MV-4-11 (cell line): ENCODE data around the gene NIN.
A peak's percentile ranks its signal among the peaks of the same experiment; 100 is the strongest.
"Not testable (repeated sequence)": the region's sequence is repeated elsewhere in the genome, so short reads cannot be mapped to it uniquely, and the experiment has no call there.

Experiments used
- DNase-seq: peaks from one replicate; lab custom pipeline; 2025; lab: John Stamatoyannopoulos, UW

The NIN gene

GRCh38 chr14:50717811-50718210 is 113.2 kb downstream of the NIN start:
- no peak for DNase-seq

DNA sequence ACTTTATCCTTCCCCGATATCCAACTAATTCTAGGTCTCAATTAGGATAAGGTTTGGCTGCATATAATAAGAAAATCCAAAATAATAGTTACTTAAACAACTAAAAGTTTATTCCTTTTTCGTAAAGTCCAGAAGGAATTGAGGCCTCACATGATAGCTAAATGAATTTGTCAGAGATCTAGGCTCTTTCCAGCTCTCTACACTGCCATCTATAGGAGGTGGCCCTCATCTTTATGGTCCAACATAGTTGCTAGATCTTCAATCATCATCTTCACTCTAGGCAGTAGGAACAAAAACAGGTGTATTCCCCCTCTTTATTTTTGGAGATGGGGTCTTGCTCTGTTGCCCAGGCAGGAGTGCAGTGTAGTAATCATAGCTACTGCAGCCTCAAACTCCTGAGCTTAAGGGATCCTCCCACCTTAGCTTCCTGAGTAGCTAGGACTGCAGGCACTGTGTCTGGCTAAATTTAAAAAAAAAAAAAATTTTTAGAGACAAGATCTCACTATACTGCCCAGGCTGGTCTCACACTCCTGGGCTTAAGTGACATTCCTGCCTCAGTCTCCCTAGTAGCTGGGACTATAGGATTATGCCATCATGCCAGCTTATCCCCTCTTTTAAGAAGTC is 116.4 kb downstream of the NIN start:
- peak; percentile 60 for DNase-seq

DNA sequence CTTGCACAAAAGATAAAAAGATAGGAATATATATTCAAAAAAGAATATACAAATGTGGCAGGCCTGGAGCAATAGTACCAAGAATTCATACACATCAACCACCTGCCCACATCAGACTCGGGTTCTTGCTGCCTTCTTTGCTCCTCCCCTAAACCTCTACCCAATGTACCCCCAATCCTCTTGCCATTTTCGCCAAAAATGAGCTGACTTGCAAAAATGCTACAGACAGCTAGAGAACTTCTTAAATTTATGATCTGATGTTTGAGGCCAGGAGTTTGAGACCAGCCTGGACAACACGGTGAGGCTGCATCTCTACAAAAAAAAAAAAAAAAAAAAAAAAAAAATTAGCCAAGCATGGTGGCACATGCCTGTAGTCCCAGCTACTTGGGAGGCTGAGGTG is 119.9 kb downstream of the NIN start:
- no peak for DNase-seq

DNA sequence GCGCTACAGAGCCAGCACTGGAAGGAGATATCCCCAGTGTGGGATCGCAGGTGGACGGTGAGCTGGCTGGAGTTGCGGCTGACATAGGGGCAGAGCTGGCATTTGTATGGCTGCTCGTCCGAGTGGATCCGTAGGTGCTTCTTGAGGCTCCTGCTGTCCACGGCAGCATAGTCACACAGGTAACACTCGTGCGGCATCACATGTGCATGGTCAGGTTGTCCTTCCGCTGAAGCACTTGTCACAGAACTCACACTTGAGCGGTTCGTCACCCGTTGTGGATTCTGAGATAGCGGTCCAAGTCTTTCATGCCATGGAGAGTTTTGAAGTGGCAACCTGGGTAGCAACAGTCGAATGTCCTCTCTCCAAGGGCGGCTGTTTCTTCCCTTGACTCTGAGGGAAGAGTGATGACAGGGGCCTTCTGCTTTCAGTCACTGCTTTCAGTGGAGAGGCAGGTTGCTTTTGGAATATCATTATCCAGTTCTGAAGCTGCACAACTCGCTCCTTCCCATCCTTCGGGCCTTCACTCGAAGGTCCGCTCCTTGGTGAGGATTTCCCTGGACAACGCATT is 125.9 kb downstream of the NIN start:
- no peak for DNase-seq

GRCh38 chr14:50704454-50705010 is 126.4 kb downstream of the NIN start:
- no peak for DNase-seq

DNA sequence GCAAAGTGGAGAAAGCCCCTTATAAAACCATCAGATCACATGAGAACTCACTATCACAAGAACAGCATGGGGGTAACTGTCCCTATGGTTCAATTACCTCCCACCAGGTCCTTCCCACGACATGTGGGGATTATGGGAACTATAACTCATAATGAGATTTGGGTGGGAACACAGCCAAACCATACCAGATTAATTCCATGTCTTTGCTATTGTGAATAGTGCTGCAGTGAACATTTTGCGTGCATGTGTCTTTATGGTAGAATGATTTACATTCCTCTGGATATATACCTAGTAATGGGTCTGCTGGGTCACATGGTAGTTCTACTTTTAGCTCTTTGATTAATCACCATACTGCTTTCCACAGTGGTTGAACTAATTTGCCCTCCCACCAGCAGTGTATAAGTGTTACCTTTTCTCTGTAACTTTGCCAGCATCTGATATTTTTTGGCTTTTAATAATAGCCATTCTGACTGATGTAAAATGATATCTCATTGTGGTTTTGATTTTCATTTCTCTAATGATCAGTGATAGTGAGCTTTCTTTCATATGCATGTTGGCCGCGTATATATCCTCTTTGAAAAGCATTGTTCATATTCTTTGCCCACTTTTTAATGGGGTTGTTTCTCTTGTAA is 133.2 kb downstream of the NIN start:
- DNase-seq: no peak

DNA sequence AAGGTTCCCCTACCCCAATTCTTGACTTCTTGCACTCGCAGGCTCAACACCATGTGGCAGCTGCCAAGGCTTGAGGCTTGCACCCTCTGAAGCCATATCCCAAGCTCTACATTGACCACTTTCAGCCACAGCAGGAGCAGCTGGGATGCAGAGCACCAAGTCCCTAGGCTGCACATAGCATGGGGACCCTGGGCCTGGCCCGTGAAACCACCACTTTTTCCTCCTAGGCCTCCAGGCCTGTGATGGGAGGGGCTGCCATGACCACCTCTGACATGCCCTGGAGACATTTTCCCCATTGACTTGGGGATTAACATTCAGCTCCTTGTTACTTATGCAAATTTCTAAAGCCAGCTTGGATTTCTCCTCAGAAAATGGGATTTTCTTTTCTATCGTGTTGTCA is 136.7 kb downstream of the NIN start:
- not testable (repeated sequence) for DNase-seq

DNA sequence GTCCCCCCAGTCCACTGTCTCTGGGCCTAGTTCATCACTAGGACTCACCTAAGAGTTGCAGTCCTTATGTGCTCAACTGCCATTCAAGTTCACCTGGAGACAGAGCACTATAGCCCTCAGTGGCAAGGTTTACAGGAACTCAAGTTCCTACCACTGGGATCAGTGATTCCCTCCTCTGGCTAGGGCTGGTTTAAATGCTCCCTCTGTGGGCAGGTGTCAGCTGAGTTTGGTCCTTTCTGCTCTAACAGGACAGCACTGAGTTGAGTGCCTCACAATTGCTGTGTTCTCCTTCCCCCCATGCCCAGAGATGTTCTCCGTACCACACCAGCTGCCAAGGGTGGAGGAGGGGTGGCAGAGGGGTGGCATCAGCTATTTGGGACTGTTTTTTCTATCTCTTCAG is 142.1 kb downstream of the NIN start:
- DNase-seq: no peak

DNA sequence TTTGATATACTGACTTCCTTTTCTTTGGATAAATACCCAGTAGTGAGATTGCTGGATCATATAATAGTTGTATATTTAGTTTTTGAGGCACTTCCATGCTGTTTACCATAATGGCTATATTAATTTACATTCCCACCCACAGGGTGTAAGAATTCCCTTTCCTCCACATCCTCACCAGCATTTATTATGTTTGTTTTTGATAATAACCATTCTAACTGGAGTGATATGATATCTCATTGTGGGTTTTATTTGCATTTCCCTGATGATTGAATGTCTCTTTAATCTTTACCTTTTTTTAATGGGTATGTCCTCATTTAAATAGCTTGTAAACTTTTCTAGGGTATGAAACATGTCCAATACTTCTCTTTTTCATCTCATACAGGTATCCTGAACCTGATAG is 151.3 kb downstream of the NIN start:
- no peak for DNase-seq

GRCh38 chr14:50678163-50678562 is 152.8 kb downstream of the NIN start:
- DNase-seq: no peak

DNA sequence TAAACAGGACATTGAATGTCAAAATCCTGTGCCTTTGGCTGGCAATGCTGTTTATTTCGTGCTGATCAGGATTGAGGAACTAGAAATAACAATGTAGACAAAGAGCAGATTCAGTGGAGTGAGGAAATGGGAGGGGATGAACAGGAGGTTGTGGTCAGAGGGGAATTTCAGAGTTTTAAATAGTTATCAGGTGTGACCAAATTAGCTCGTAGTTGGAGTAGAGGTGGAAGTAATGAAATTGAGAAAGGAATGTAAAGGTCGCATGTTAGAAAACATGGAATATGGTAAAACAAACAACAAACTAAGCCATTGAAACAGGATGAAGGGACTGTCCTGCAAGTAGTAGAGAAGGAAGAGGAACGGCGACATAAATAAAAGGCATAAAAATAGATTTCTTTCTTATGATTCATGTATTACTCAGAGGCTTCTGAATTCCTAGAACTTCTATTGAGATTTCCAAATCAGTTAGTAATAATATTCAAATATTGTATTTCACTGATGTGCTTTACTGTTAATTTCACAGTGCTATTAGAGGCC is 153.4 kb downstream of the NIN start:
- peak; percentile 87 for DNase-seq

DNA sequence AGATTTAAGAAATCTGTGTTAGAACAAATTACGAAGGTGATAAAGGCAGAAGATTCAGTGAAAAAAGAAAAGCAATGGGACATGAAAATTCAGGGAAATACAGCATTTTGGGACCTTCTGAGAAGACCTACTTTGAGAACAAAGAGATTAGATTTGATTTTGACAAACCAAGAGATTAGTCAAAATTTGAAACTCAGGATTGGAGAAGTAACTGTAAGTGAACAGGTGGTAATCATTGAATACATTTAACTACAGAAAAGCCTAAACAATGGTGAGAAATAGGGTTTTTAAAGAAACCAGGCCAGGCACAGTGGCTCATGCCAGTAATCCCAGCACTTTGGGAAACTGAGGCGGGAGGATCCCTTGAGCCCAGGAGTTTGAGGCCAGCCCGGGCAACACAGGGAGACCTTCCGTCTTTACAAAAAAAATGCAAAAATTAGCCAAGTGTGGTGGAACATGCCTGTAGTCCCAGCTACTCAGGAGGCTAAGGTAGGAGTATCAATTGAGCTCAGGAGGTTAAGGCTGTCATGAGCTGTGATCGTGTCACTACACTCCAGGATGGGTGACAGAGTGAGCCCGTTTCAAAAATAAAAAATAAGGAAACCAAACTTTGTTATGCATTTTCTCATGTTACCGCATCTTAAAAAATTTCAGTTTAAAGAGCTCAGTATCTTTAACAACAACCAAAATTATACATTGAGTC is 154.0 kb downstream of the NIN start:
- no peak for DNase-seq

DNA sequence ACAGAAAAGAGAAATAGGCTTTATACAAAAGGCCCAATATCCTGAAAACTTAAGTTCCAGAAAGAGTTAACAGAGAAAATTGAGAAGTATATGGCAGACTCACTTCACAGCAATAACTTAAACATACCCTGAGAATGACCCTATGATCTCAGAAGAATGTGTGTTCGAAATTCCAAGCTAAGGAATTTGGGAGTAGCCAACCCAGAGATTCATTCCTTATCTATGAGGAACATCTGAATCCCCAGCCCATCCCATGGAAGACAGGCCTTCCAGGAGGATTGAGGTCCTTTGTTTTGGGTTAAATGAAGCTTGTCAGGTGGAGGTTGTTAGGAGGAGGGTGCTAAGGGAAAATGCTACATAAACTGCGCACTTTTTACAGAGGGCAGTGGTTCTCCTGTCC is 155.4 kb downstream of the NIN start:
- no peak for DNase-seq

GRCh38 chr14:50670866-50671256 is 160.1 kb downstream of the NIN start:
- no peak for DNase-seq

GRCh38 chr14:50670196-50670865 is 160.6 kb downstream of the NIN start:
- DNase-seq: no peak
